HG03520 (cell line): Measurements from ENCODE around the gene EXOSC5.

ENCODE experiments used
- ATAC-seq: cut with Tn5 transposase; IDR thresholded peaks from one replicate; pipeline ENCODE4 v1.9.1; 2021; ENCODE audit warnings: mild to moderate bottlenecking, moderate library complexity; ENCODE audit not compliant: unreplicated experiment

EXOSC5 gene

DNA sequence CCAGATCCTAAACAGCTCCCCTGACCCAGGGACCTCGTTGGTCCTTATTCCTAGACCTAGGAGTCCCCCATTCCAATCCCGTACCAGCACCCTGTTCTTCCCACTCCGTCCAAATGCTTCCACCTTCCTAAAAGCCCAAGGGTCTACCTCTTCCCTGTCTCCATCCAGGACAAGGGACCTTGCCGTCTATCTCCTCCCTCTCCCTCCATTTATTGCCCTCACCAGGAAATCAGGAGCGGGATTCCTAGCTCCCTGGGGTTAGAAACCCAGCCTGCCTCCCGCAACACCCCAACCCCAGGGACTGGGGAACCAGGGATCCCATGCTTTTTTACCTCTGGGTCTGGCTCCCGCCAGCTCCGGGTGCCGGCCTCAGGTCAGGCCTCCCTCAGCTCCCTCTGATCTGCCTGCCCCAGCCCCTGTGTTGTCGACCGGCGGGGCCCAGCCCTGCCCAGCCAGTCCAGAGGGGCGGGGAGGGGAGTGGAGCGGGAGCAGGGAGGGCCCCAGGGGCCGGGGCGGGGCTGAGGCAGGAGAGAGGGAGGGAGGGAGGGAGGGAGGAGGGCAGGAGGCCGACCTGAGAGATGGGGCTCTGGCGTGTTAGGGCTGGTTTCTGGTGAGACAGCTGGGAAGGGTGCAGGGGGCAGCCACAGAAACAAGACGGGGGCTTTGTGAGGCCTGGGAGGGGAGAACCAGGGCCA is 29.9 kb upstream of the EXOSC5 start, which contains the start of gene B3GNT8:
TSS of gene B3GNT8 (minus strand) at position 423 of the 695 bp plus-strand sequence. CDS start 596 bp downstream, outside the sequence.
- ATAC-seq: no peak

DNA sequence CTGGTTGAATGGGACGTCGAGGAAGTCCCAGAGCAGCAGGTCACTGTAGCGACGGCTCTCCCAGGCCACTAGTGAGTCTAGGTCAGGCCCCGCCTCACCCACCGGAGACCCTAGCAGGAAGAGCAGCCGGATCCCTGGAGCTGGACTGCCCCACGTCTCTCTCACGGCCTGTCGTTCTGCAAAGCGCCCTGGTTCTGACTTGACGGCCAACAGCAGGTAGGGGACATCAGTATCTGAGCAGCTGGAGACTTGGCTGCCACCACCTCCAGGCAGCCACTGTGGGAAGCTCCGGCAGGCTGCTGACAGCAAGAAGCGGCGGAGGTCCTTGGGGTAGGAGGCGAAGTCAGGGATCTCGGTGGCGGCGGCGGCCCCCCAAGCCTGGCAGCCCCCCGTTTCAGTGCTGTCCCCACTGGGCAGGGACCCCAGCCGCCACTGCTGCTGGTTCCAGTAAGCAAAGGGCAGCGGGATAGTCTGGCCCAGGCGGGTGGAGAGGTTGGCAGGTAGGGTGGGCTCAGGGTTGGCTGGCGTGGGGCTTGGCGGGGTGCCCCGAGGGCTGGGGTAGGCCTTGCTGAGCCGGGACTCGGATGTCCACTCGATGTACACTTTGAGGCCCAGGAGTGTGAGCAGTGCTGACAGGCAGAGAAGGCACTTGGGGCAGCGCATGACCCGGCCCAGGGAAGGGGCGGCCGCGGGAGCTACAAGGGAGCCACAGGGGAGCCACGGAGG is 29.1 kb upstream of the EXOSC5 start:
- ATAC-seq: no peak

DNA sequence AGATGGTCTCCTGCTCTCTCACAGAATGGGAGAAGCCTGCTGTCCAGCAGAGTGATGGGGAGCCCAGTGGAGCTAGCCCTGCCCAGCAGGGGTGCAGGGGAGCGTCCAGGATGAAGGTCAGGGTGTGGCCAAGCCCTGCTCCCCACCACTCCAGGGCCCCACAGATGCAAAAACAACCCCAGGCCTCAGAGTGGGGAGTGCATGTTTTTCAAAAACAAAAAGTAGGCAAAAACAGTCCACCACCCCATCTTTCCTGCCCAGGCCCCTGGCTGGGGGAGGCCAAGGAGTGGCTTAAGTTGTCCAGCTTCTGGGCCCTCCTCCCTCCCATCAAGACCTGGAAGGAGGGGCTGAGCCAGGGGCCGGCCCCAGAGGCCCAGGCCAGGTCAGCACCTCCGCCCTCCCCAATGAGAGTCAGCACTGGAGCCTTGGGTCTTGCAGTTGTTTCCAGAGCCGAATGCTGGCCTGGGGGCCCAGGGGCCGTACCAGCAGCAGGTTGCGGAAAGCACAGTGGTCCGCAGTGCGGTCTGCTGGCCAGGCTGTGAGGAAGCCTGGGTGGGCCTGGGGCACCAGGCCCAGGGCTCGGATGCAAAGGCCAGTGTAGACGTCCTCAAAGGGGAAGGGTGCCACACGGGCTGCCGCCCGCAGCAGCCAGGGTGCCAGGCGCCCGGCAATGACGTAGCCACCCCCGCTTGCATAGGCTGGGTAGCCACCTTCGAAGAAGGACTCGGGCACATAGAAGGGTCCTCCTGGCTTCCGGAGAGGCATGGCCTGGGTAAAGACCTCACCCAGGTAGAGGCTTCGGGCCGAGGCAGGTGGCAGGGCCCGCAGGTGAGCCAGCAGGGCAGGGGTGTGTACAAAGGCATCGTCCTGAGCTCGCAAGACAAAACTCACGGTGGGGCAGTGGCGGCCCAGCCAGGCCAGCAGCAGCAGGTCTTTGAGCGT is 28.3 kb upstream of the EXOSC5 start:
- ATAC-seq: no peak

DNA sequence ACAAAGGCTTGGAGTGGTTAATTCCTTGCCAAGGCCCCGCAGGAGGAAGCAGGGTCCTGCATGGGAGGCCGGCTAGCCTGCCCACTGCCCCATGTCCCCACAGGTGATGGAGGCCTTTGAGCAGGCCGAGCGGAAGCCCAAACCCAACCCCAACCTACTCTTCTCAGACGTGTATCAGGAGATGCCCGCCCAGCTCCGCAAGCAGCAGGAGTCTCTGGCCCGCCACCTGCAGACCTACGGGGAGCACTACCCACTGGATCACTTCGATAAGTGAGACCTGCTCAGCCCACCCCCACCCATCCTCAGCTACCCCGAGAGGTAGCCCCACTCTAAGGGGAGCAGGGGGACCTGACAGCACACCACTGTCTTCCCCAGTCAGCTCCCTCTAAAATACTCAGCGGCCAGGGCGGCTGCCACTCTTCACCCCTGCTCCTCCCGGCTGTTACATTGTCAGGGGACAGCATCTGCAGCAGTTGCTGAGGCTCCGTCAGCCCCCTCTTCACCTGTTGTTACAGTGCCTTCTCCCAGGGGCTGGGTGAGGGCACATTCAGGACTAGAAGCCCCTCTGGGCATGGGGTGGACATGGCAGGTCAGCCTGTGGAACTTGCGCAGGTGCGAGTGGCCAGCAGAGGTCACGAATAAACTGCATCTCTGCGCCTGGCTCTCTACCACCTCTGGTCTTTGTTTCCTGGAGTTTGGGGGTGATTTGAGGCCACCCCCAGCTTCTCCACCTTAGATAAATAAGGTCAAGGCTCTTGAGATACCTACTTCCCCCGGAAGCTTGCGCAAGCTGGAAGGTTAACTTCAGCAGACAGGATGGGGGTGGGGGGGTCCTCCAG is 27.4 kb upstream of the EXOSC5 start:
- ATAC-seq: no peak

DNA sequence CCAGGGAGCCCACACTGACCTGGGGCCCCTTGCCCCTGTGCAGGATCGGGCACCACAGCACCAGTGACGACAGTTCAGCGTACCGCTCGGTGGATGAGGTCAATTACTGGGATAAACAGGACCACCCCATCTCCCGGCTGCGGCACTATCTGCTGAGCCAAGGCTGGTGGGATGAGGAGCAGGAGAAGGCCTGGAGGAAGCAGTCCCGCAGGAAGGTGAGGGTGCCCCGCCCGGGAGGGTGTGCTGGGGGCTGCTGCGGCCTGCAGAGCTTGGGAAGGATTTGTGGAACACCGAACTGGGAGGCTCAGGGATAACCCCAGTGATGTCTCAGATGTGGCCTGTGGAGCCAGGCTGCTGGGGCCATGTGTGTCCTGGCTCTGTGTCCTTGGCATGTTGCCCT is 25.8 kb upstream of the EXOSC5 start:
- no peak for ATAC-seq

DNA sequence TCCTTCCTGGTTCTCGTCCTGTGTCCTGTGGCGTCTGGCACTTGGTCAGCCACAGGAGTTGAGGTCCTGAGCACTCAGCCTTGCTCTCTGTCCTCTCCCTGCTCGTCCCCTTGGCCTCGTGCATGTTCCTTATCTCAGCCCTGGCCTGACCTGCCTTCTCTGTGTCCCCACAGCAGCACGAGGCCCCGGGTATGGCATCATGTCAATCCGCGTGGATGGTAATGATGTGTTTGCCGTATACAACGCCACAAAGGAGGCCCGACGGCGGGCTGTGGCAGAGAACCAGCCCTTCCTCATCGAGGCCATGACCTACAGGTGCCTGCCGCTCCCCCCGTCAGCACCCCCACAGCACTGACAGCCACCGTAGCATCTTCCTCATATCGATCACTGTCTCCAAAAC is 25.3 kb upstream of the EXOSC5 start:
- ATAC-seq: no peak

DNA sequence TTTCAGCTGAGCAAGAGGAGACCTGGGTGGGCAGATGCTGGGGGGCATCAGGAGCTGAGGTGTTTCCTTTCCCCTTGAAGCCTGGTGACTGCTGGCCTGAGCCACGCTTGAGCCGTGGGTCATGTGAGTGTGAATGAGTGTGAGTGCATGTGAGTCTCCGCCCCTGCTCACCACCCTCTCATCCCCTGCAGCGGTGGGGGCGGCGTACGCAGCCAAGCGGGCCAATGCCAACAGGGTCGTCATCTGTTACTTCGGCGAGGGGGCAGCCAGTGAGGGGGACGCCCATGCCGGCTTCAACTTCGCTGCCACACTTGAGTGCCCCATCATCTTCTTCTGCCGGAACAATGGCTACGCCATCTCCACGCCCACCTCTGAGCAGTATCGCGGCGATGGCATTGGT is 24.8 kb upstream of the EXOSC5 start:
- ATAC-seq: no peak

DNA sequence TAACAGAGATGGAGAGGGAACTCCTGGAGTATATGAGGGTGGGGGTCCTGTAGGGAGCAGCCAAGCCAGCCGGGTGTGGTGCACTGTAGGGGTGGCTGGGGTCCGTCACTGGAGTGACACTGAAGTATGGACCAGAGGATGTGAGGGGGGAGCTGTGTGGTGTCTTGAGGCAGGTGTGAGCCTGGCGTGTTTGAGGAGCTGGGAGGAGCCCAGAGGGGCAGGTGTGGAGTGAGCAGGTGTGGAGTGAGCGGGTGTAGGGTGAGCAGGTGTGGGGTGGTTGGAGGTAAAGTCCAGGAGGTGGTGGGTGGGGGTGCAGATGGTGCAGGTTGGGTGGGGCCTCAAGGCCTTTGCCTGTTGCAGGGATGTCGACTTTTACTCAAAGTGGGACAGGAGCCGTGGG is 24.2 kb upstream of the EXOSC5 start:
- ATAC-seq: no peak

DNA sequence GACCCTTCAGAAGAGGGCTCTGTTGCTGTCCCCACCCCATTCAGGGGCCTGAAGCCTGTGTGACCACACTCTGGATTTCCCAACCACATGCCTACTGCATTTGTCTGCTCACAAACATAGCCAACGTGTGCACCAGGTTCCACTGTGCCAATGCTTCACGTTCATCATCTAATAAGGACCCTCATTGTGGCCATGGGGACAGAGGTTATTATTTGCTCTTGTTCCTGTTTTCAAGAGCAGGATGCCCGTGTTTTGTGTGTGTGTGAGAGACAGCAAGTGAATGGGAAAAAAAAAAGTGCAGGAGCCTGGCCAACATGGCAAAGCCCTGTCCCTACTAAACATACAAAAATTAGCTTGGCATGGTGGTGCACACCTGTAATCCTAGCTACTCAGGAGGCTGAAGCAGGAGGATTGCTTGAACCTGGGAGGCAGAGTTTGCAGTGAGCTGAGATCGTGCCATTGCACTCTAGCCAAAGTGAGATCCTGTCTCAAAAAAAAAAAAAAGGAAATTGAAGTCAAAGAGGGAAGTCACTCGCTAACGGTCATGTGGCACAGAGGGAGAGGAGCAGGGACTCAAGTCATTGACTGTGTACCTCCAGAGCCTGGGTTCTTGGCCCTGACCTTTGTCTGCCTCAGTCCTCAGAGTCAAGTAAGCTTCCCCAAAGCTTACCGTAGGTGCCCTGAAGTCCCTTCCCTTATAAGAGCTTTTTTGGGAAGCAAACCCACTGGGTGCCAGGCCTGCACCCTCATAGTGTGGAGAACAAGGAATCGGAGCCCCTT is 23.1 kb upstream of the EXOSC5 start:
- ATAC-seq: no peak

DNA sequence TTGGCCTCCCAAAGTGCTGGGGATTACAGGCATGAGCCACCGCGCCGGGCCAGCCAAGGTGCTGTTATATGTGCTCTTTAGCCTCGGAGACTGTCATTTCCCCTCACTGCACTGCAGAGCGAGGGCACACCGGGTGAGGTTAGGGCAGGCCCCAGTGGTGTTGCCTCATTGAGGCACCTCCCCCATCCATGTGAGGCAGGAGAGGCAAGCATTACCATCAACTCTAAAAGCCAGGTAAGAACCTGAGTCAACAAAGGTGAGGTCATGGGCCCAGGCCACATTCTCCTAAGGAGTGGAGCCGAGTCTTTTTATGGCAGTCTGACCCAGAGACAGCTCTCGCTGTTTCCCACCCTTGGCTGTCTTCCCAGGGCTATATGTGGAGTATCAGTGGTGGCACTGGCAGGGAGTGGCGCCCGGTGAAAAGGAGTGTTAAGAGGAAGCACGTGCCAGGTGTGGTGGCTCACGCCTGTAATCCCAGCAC is 19.1 kb upstream of the EXOSC5 start:
- ATAC-seq: no peak

DNA sequence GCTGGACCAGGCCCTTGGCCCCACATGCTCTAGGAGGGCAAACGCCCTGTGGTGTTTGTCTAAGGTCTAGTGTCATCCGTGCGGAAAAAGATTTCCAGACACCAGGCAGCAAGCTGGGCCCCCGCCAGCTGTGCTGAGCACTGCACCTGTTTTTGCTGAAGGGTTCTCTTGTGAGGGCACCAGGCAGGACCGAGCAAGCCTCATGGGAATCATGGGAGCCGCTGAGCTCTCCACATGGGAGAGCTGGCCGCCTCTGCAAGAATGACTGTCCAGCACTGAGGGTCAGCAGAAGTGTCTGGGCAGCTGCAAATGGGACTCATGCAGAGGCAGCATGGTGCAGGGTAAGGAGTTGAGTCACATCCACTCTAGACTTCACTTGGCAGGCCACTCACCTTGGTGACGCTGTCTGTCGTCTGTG is 18.0 kb upstream of the EXOSC5 start:
- no peak for ATAC-seq

DNA sequence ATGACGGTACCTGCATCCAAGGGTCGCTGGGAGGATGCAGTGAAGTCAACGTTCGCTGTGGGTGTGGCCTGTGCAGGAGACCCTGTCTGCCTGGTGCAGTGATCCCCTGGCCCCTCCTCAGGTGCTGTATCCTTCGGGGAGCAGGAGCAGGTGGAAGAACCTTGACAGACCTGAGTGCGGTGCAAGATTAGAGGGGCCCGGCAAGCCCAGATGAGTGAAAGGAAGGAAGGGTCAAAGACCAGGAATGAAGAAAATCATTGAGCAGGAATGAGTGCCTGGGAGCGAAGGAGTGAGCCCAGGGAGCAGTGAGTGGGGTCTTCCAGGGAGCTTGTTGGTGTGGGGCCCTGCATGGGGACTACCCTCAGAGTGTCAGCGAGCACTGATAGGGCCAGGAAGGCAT is 17.3 kb upstream of the EXOSC5 start:
- no peak for ATAC-seq

DNA sequence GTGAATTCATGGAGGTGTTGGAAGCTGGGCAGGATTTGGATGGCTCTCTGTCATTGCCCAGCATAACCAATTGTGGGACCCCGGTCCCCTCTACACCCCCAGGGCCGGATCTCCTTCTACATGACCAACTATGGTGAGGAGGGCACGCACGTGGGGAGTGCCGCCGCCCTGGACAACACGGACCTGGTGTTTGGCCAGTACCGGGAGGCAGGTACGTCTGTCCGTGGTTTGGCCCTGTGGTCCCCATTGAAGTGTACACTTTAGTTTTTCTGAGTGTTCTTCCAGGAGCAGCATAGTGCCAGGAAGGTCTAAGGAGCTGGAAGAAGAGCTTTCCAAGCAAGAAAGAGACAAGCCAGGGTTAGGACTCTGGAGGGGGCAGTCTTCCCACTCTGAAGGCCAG is 16.8 kb upstream of the EXOSC5 start:
- no peak for ATAC-seq

DNA sequence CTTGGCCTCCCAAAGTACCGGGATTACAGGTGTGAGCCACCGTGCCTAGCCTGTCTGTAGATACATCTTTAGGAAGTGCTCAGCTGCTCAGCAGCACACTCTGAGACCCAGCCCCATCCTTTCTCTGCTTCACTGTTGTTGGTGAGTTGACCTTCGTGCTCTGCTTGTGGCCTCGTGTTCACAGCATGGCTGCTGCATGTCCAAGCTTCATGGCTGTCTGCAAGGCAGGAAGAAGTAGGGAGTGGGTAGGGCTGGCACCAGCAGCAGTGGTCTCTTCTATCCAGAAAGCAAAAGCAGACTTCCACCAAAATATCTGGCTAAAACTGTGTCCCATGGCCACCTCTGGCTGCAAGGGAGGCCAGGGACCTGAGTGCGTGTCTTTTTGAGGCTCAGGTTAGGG is 15.8 kb upstream of the EXOSC5 start:
- ATAC-seq: no peak

DNA sequence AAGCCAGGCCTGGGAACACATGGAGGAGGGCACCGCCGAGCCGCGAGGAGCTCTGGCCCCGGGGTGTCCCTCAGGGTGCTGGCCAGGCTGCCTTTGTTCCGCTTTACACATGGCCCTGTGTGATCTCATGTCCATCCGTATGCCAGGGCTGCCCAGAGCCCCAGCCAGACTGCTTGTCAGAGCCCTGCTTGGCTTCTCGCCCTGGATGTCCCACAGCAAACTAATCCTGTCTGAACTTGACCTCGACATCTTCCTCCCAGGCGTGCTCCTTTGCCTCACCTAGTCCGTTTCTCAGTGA is 14.8 kb upstream of the EXOSC5 start:
- no peak for ATAC-seq

DNA sequence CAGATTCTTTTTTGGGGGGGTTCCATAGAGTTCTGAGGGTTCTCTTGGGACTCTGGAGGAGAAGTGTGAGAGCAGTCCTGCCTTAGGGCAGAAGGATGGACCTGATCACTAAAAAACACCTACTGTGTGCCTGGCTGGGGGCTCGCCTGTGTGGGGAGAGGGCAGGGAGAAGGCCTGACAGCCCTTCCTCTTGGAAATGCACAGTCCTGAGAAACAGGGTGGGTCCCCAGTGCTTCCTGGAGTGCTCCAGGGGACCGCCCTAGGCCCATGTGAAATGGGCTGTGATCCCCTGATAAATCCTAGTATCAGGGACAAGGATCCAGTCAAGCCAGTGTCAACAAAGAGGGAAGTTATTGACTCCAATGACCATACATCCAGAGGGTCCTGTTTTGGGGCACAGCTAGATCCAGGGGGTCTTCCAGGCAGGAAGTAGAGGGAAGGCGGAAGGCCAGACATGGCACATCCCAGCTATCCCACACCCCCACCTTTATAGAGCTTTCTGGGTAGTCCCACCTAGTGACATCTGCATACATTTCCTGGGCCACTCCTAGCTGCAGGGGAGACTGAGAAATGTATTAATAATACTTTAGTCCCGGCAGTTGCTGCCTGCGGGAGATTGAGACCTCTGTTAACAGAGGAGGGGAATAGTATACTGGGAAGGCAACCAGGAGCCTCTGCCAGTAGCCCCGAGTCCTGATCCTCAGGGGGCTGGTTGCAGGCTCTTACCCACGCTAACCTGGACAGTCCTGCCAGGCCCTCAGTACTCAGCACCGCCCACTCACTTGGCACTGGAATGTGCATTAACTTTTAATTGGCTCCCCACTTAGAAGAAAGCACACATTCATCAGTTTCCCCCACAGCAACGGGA is 14.2 kb upstream of the EXOSC5 start:
- ATAC-seq: no peak

DNA sequence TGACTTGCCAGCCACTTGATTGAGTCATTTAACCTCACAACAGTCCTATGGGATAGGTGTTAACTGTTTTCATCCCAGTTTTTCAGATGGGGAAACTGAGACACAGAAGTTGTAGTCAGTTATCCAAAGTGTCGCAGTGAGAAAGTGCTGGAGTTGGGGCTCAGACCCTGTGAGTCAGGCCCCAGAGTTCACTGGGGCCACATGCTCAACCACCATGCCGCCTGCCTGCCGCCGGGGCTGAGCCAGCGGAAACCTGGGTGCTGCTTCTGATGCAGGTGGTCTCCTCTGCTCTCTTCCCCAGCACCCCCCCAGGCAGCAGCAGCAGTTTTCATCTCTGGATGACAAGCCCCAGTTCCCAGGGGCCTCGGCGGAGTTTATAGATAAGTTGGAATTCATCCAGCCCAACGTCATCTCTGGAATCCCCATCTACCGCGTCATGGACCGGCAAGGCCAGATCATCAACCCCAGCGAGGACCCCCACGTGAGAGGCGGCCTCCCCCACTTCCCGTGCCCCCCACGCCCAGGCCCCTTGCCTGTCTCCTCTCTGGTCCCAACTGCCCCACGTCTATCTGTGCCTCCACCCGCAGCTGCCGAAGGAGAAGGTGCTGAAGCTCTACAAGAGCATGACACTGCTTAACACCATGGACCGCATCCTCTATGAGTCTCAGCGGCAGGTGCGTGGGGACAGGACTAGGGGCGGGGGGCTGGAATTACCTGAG is 13.3 kb upstream of the EXOSC5 start:
- no peak for ATAC-seq

DNA sequence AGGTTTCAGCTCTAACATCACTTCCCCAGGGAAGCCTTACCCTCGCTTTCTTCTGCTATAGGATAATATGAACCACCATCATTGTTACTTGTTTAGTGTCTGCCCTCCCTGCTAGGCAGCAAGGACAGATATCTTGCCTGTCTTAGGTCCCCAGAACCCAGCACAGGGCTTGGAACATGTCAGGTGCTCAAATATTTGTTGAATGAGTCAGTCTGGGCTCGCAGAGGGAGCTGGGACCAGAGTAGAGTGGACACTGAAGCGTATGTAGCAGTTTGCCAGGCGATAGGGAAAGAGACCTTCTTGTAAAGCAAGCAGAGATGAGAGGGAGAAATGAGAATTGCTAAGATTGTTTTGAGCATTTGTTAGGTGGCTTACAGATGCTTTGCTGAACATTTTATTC is 12.1 kb upstream of the EXOSC5 start:
- ATAC-seq: no peak
